ENCODE results near the gene MGAT2. TPM values are rescaled to one million over a fixed set of nuclear protein-coding genes. Genes with fewer than 3 reads are reported as not detected.
"Not testable (repeated sequence)": the region's sequence is repeated elsewhere in the genome, so short reads cannot be mapped to it uniquely, and the experiment has no call there.

Gene MGAT2
- polyA plus RNA-seq (ENCODE audit: insufficient read length in 4 of 4), result 10 to 100 TPM in 2 of 4 donors, 1 to 10 TPM in 2; 8.1 to 23.5 (median 10.9) TPM

DNA sequence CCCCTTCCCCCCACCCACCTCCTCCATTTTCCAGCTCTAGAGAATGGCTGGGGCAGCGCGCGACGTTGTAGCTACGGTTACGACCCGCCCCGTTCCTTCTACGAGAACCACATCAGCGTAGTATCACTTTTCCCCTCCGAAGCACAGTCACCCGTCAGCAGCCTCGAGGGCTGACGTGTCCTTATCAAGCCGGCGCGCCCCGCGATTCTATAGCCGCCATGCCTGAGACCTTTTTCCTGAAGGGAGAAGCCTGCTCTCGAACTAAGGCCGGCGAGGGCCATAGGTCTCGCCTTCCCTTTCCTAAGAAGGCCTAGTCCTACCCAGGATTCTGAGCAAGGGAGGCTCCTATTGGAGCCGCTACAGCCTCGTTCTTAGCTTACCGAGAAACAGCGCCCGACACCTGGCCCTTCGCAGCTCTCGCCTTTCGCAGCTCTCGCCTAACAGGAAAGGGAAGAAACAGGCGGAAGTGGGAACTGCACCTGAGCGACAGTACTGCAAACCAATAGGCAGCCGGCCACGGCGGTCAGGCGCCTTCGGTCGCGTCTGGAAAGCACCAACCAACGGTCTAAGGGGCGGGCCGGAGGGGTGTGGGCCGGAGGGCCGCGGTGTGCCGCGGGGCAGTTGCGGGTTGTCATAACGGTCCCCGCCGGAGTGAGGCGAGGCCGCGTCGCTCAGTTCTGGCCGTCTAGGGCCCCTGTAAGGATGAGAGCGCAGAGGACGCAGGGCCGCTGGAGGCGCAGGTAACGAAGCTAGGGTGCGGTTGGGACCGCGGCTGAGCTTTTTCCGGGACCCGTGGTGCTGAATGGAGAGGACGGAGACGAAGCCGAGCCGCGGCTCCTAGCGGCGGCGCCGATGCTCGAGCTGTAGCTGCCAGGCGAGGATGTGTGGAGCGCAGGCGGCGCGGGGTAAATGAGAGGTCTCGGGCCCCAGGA is at the start of gene MGAT2, which contains the start of gene RPL36AL:
TSS of gene MGAT2 (plus strand) at position 618 of the 932 bp plus-strand sequence. CDS start 470 bp downstream, outside the sequence.
TSS of gene RPL36AL (minus strand) at position 445 of the 932 bp plus-strand sequence. CDS start 1,522 bp downstream, outside the sequence.
- DNase-seq (ENCODE audit: low read depth in 4 of 4, low spot score in 3 of 4), result peak; percentile 93 to 97 (median 96)

- DNase-seq (ENCODE audit: low read depth in 4 of 4, low spot score in 3 of 4), result no peak
These were observed 46.6 kb upstream of the MGAT2 start for GRCh38 chr14:49574038-49574437.

DNA sequence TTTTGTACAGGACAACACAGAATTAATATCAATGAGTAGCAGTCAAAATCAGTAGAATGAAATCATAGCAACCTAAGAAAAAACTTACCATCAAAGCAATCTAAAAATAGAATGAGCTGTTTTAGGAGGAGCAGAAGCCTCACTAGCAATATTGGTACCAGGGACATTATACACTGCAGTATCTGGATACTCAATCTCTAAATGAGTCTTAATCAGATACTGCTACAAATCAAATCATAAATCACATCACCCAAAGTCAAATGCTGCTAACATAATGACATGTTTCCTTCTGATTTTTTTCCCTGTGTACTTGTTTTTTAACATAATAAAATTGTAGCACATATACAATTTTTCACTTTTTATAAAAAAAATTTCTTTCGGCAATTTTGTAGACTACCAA is 42.5 kb upstream of the MGAT2 start:
- DNase-seq (ENCODE audit: low read depth in 4 of 4, low spot score in 3 of 4), result no peak

DNA sequence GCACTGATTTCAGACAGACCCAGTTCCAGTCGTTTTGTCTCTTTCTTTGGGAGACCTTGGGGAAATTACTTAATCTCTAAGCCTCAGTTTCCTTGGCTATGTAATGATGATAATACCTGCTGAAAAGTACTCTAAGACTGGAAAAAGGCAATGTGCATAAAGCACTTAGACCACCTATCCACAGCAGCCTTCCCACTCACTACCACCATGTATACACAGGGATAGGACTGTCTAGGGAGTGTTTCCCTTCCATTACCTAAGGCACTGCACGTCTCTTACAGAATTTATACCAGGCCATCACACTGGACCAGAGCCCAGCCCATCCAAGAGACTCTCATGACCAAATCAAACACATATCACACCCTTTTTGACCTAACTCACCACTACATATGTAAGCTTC is 40.8 kb upstream of the MGAT2 start:
- DNase-seq (ENCODE audit: low read depth in 4 of 4, low spot score in 3 of 4), result no peak

- DNase-seq (ENCODE audit: low read depth in 4 of 4, low spot score in 3 of 4), result no peak
These were observed 39.1 kb upstream of the MGAT2 start for GRCh38 chr14:49581209-49582112.

DNA sequence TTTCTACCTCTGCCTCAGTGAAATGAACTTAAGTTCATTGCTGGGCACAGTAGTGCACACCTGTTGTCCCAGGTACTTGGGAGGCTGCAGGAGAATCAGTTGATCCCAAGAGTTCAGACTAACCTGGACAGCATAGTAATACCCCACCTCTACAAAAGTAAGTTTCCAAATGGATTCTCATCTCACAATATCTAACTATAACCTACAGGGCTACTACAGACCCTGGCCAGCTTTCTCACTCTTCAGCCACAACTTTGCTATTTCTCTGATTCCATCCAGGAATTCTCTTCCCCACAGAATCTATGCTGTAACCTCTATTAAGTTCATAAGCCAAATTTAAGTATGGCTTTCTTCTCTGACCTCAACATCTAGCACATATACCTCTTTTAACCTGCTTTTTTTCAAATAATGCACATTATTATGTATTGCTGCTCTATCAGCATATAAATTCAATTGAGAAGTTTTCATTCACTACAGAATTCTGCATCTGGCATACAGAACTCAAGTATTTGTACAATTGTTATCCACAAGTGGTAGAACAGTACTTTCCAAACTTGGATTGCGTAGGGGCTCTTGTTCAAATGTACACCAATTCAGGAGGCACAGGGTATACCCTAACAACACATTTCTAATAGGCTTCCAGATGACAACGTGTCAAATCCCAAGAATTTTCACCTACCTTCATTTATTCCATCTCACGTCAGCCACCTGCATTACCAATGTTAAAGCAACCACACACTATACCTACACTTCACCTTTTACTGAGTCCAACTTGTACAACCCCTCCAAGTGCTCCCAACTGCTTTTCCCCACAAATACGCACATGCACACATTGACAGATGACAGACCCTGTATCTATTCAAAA is 38.3 kb upstream of the MGAT2 start:
- DNase-seq (ENCODE audit: low read depth in 4 of 4, low spot score in 3 of 4), result no peak

GRCh38 chr14:49583629-49584028 is 37.0 kb upstream of the MGAT2 start:
- DNase-seq (ENCODE audit: low read depth in 4 of 4, low spot score in 3 of 4), result no peak

DNA sequence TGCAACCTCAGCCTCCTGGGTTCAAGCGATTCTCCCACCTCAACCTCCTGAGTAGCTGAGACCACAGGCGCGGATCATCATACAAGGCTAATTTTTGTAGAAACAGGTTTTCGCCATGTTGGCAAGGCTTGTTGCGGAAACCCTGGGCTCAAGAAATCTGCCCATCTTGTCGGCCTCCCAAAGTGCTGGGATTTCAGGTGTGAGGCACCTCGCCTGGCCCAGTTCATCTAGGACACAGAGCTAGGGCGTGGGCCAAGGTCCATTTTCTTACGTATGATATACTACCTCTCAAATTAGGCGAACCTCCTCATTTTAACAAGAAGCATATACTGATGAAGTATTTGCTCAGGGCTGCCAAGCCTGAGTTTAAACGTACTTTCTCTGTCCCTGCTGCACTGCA is 36.5 kb upstream of the MGAT2 start:
- no peak for DNase-seq (ENCODE audit: low read depth in 4 of 4, low spot score in 3 of 4)

DNA sequence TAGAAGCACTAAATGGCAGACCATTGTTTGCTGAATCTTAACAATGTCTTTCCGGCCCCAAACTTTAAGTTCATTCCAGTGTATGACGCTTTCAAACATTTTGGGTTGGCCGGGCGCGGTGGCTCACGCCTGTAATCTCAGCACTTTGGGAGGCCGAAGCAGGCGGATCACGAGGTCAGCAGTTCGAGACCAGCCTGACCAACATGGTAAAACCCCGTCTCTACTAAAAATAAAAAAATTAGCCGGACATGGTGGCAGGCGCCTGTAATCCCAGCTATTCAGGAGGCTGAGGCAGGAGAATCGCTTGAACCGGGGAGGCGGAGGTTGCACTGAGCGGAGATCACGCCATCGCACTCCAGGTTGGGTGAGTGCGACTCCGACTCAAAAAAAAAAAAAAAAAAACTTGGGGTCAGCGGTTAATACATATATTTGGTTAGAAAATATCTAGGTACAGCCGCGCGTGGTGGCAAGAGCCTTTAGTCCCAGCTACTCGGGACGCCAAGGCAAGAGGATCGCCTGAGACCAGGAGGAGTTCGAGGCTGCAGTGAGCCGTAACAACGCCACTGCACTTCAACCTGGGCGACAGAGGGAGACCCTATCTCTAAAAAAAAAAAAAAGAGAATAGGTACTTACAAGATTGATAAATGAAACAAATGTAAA is 35.5 kb upstream of the MGAT2 start:
- not testable (repeated sequence) for DNase-seq (ENCODE audit: low read depth in 4 of 4, low spot score in 3 of 4)

DNA sequence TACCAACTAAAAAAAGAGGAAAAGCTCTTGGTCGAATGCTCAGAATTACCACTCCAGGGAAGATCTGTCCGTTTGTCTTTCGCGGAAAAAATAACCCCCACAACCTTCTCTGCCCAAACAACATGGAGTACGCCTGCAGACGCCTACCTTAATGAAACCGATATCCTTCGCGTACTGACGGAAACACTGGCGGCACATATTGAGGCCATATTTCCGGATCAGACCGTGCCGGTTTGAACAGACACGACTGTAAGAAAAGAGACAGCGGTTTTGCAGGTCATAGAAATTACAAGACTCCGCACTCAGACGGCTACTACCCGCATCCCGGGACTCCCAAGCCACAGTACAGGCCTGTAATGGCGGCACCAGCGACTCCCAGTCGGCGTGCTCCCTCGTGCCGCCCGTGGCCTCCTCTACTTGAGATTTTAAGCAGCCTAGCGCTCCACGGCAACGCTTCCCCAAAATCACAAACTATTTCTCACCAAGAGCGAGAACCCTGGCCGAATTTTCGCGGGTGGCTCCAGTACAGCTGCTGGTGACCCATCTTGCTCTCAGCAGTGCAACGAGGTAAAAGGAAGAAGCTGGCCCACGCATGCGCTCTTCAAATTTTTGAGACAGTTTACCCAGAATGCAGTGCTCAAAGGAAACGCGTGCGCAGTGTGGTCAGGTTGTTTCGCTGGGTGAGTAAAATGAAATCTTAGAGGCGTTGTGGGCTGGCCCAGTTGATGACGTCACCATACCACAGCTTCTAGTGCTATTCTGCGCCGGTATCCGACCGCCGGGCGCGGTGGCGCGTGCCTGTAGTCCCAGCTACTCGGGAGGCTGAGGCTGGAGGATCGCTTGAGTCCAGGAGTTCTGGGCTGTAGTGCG is 34.6 kb upstream of the MGAT2 start, which contains the start of gene RPS29:
TSS of gene RPS29 (minus strand) at position 578 of the 870 bp plus-strand sequence. CDS start at position 544, 34 bp downstream.
- peak; percentile 99 to 100 (median 99) for DNase-seq (ENCODE audit: low read depth in 4 of 4, low spot score in 3 of 4)

DNA sequence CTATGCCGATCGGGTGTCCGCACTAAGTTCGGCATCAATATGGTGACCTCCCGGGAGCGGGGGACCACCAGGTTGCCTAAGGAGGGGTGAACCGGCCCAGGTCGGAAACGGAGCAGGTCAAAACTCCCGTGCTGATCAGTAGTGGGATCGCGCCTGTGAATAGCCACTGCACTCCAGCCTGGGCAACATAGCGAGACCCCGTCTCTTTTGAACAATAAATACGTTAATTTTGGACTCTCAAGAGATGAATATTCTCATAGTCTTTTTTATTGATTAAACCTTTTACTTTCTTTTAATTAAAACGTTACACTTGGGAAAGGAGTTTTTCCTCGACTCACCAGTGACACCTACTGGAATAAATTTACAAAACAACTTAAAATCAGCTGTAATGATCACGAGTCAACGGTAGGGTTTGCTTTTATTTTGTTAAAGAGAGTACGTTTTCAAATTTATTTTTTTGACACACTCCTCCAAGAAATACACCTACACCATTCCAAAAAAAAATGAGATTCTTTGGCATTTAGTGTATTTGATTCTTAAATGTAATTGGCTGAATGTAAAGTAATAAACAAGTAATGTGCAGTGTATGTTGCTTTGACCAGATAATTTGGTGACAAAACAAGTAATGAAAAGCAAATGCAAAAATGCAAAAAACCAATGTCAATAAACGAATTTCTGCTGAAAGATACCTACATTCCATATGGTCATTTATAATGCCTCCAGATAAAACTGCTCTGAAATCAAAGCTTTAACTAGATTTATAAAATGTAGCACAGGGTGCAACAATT is 33.7 kb upstream of the MGAT2 start:
- DNase-seq (ENCODE audit: low read depth in 4 of 4, low spot score in 3 of 4), result peak; percentile 56 to 68 (median 66)

GRCh38 chr14:49589387-49589786 is 31.2 kb upstream of the MGAT2 start:
- DNase-seq (ENCODE audit: low read depth in 4 of 4, low spot score in 3 of 4), result no peak

DNA sequence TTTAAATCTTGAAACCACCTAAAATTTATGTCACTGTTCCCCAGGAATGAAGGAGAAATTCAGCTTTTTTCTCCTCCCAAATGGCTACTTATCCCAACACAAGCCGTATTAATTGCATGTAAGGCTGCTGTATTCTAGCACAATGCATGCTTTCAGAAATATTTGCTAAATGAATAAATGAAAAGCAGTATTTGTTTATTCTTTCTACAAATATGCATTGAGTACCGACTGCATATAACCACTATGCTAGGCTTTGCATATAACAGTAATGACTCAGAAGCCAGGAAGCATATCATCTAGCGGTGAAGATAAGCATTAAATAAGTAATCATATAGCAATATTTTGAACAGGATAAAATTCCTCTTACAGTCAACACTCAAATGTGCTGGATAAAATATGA is 27.6 kb upstream of the MGAT2 start:
- no peak for DNase-seq (ENCODE audit: low read depth in 4 of 4, low spot score in 3 of 4)

DNA sequence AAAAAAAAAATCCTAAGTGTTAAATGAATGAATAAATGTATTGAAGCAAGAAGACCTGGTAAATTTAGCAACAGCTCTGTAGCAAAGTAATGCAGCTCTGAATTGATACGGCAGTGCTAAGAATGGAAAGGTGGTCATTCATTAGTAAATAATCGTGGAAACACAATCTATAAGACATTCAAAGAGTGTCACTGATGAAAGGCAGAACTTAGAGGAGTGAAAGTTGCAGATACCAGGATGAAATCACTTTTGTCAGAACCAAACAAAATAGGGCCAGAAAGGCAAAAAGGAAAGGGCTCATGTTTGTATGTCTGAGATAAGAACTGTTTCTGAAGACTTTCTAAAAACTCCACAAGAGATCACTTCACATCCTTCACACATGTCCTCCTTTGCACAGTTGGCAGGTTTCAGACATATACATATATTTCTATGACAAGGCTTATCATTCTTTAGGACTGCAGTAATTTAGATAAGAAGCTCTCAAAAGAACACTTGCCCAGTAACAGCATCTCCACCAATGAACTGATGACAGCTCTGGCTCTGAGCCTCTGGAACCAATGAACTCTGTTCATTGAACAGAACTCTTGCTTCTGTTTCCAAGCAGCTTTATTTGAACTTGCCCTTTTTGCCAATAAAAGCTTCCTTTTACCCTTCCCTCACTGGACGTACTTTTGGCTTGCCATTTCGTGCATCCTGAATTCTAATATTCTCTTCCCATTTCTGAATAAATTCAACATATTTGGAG is 26.1 kb upstream of the MGAT2 start:
- no peak for DNase-seq (ENCODE audit: low read depth in 4 of 4, low spot score in 3 of 4)

DNA sequence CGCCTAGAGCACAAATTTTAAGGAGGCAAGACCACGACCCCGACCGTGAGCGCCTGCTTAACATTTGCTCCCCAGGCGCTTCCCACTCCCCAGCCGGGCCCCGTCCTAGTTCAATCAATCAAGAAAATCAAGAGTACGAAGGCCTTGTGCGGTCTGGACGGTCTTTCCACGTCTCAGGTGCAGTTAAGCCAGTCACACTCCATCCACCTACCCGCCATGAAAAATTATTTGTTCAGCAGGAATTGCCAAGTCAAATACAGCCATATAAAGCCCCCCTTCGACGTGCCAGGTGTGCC is 22.5 kb upstream of the MGAT2 start:
- DNase-seq (ENCODE audit: low read depth in 4 of 4, low spot score in 3 of 4), result peak in 1 of 4 donors; percentile 50

DNA sequence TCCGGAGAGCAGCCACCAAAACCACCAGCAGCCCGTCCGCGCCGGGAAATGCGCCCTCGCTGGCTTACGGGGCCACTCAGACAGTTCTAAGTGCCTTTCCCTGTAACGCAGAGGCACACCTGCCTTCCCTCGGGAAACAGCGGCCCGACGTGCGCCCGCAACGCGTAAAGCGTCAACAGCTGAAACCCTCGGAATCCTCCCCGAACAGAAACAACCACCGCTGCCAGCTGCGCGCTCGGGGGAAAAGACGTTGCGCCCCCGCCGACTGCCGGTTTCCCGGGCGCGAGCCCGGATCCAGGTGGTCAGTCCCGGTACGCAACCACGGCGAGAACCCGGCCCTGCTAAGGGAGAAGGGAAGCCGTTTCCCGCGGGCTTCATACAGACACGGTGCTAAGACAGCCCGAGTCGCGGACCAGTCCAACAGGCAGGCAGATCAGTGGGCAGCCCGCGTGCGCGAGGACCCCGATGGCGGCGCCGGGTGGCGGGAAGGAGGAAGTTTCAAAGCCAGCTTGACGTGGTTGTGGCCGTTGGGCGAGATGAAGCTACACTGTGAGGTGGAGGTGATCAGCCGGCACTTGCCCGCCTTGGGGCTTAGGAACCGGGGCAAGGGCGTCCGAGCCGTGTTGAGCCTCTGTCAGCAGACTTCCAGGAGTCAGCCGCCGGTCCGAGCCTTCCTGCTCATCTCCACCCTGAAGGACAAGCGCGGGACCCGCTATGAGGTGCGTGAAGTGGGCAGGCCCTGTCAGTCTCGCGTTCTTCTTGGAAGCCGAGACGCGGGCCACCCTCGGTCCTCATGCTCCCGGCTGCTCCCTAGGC is 21.9 kb upstream of the MGAT2 start, which contains the start of gene LRR1:
TSS of gene LRR1 (plus strand) at position 456 of the 816 bp plus-strand sequence. CDS start at position 537, 81 bp downstream.
- peak in 2 of 4 donors; percentile 74 to 90 for DNase-seq (ENCODE audit: low read depth in 4 of 4, low spot score in 3 of 4)

Data from right renal pelvis (tissue), 4 donors.